ENCODE data around the gene FOXE1. TPM values are rescaled to one million over a fixed set of nuclear protein-coding genes. Genes with fewer than 3 reads are reported as not detected.

Gene FOXE1
- total and polyA plus RNA-seq, 2 of the 4 experiments (the other 2 are of a cell fraction) = under 0.01 to 0.22 TPM

- TF ChIP-seq ELK1 (IDR thresholded peaks at IDR 0.05; ENCODE audit: borderline replicate concordance, low read depth, low read length) (no peak), POLR2A (IDR thresholded peaks at IDR 0.05; ENCODE audit: low read depth, low read length) (no peak), NFE2L2 (IDR thresholded peaks at IDR 0.05; ENCODE audit: low read depth, low read length) (no peak), USF2 (IDR thresholded peaks at IDR 0.05; ENCODE audit: low read depth, low read length) (no peak)
These were observed 21.0 kb upstream of the FOXE1 start (continued) for GRCh38 chr9:97831843-97832636.
